ENCODE measurements around the gene MRPL44. TPM values are rescaled to one million over a fixed set of nuclear protein-coding genes. Genes with fewer than 3 reads are reported as not detected.

The MRPL44 gene
- total RNA-seq, 1 experiment from 2014 or later = 24.8 TPM

DNA sequence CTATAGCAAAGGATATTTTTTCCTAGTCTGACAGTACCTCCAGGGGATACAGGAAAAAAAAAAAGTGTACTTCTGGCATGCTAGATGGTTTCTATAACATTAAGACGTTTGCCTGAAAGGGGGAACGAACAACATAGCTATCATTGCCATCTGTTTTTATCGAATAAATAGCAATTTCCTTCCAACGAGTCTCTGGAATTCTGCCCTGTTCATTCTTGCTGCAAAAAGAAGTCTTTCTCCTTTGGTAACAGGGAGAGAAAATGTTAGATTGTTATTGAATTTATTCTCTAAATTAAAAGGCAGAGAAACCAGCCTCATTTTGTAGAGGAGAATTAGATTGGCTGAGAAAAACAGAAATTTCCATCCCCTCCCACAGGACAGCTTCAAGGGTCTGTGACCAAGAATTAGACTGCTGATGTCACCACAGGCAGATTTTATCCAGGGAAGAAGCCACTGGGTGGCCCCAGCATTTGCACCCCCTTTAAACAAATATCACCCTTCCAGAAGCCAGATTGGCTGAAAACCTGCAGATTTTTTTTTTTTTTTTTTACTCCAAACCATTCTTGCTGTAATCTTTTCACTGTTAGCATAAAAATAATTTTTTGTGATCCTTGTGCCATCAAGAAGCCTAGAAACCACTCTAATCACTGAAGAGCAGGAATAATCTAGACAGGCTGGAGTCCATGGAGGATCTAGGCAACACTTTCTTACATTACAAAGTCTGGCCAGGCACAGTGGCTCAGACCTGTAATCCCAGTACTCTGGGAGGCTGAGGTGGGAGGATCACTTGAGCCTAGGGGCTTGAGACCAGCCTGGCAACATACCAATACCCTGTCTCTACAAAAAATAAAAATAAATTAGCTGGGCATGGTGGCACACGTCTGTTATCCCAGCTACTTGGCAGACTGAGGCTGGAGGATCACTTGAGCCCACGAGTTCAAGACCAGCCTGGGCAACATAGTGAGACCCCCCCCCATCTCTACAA, 24.2 kb upstream of the MRPL44 start:
- H3K36me3 ChIP-seq (ENCODE audit: low read depth, low read length) = no peaks in the 10 kb centered on the region
- H3K79me2 ChIP-seq (ENCODE audit: low read length) = peaks cover 90% of the 10 kb centered on the region
- no peak overlapping the region for H3K4me2 ChIP-seq (ENCODE audit: low read length)
- H3K9ac ChIP-seq (ENCODE audit: low read length) = no peak overlapping the region
- no peak overlapping the region for H3K27ac ChIP-seq (ENCODE audit: low read length)
- intact Hi-C loops (cut with micrococcal nuclease) = no loop called here
- no peak for DNase-seq
- H3K27me3 ChIP-seq (ENCODE audit: low read length) = no peaks in the 10 kb centered on the region
- H3K4me3 ChIP-seq (ENCODE audit: low read length) = no peak overlapping the region
- H4K20me1 ChIP-seq (ENCODE audit: low read length) = 0 out of 2 replicates have a peak, but pooled peaks cover 7% of the 10 kb centered on the region
- no peaks in the 10 kb centered on the region for H3K9me3 ChIP-seq (ENCODE audit: low read length)
- TF ChIP-seq EZH2phosphoT487 (IDR thresholded peaks at IDR 0.05; ENCODE audit: borderline replicate concordance, low read length) (no peak), EZH2 (IDR thresholded peaks at IDR 0.05; ENCODE audit: low read length, unreplicated experiment) (no peak)
- peaks cover 10% of the 10 kb centered on the region; the same call in 1 of the 2 replicates for H3K4me1 ChIP-seq (ENCODE audit: insufficient read depth, low read length)
- H3F3A ChIP-seq (ENCODE audit: low read length, unreplicated experiment) = no peaks in the 10 kb centered on the region
- no peak overlapping the region for H2AFZ ChIP-seq (ENCODE audit: low read length)
- ChIA-PET CTCF (no interaction called here), POLR2A (ENCODE audit: unreplicated experiment) (no interaction called here)
- H3K9me2 ChIP-seq (replicated peaks; ENCODE audit: low read length) = no peaks in the 10 kb centered on the region
- ATAC-seq = no peak
- no TSS peak for BruUV-seq (replicated peaks)

DNA sequence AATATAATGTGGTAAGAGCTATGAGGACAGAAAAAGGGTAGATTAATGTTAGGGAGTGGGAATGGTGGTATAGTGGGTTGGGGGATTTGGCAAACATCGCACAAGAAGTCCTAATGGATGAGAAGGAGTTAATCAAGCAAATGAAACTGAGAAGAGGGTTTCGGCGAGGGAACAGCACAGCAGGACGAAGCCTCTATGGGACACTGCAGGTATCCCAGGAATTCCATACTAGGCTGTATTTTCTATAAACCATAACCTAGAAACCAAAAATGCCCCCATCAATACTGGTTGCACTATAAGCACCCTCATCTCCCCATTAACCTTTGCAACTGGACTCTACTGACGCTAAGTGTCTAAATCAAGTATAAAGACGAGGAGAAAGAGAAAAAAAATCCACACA, 22.4 kb upstream of the MRPL44 start:
- ChIA-PET POLR2A (ENCODE audit: unreplicated experiment) (no interaction called here), CTCF (no interaction called here)
- TF ChIP-seq, protein P1, sequence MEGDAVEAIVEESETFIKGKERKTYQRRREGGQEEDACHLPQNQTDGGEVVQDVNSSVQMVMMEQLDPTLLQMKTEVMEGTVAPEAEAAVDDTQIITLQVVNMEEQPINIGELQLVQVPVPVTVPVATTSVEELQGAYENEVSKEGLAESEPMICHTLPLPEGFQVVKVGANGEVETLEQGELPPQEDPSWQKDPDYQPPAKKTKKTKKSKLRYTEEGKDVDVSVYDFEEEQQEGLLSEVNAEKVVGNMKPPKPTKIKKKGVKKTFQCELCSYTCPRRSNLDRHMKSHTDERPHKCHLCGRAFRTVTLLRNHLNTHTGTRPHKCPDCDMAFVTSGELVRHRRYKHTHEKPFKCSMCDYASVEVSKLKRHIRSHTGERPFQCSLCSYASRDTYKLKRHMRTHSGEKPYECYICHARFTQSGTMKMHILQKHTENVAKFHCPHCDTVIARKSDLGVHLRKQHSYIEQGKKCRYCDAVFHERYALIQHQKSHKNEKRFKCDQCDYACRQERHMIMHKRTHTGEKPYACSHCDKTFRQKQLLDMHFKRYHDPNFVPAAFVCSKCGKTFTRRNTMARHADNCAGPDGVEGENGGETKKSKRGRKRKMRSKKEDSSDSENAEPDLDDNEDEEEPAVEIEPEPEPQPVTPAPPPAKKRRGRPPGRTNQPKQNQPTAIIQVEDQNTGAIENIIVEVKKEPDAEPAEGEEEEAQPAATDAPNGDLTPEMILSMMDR (conservative IDR thresholded peaks at IDR 0.05; ENCODE audit: low read depth, low read length) = no peak
- TF ChIP-seq EZH2phosphoT487 (IDR thresholded peaks at IDR 0.05; ENCODE audit: borderline replicate concordance, low read length) (no peak), EZH2 (IDR thresholded peaks at IDR 0.05; ENCODE audit: low read length, unreplicated experiment) (no peak)
- H3K36me3 ChIP-seq (ENCODE audit: low read depth, low read length) = peaks cover 7% of the 10 kb centered on the region; the same call in 1 of the 2 replicates
- H3K9me2 ChIP-seq (replicated peaks; ENCODE audit: low read length) = no peaks in the 10 kb centered on the region
- intact Hi-C loops (cut with micrococcal nuclease) = no loop called here
- no peaks in the 10 kb centered on the region for H3K9me3 ChIP-seq (ENCODE audit: low read length)
- H3F3A ChIP-seq (ENCODE audit: low read length, unreplicated experiment) = no peaks in the 10 kb centered on the region
- H2AFZ ChIP-seq (ENCODE audit: low read length) = no peak overlapping the region
- no peak overlapping the region for H3K4me2 ChIP-seq (ENCODE audit: low read length)
- 0 out of 2 replicates have a peak, but pooled peaks cover 7% of the 10 kb centered on the region for H4K20me1 ChIP-seq (ENCODE audit: low read length)
- no peak for DNase-seq
- no peak overlapping the region for H3K9ac ChIP-seq (ENCODE audit: low read length)
- H3K4me3 ChIP-seq (ENCODE audit: low read length) = no peak overlapping the region
- no TSS peak for BruUV-seq (replicated peaks)
- peaks cover 10% of the 10 kb centered on the region; the same call in 1 of the 2 replicates for H3K4me1 ChIP-seq (ENCODE audit: insufficient read depth, low read length)
- H3K27ac ChIP-seq (ENCODE audit: low read length) = no peak overlapping the region
- peaks cover 93% of the 10 kb centered on the region for H3K79me2 ChIP-seq (ENCODE audit: low read length)
- ATAC-seq = no peak
- no peaks in the 10 kb centered on the region for H3K27me3 ChIP-seq (ENCODE audit: low read length)

DNA sequence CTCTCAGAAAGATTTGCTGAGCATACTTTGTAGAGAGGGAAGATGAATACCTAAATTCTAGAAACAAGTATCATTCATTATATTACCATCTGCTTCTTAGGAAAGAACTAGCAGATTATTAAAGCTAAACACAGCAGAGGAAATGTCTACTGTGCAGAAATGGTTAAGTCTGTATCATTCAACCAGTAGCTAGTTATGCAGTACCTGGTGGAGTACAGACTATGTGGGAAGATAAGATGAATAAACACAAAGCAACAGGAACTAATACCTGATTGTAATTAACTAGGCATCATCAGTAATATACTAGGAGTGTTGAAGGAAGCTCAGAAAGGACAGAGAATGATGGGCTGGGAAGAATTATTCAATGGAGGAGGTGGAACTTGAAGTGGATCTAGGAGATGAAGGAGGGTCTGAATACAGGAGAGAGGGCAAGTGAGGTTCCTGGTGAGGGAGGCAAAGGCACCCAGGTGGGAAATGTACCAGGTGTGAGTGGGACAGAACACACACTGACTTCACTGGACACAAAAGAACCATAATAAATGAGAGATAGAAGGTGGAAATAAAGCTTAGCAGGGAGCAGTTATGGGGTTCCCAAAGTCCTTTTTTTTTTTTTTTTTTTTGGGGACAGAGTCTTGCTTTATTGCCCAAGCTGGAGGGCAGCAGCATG, 21.7 kb upstream of the MRPL44 start:
- Histone ChIP-seq H3K36me3 (ENCODE audit: low read depth, low read length) (peaks cover 11% of the 10 kb centered on the region; the same call in 1 of the 2 replicates), H3K27ac (ENCODE audit: low read length) (no peak overlapping the region), H3K9ac (ENCODE audit: low read length) (no peak overlapping the region), H3K4me1 (ENCODE audit: insufficient read depth, low read length) (peaks cover 10% of the 10 kb centered on the region; the same call in 1 of the 2 replicates), H3F3A (ENCODE audit: low read length, unreplicated experiment) (no peaks in the 10 kb centered on the region), H3K27me3 (ENCODE audit: low read length) (no peaks in the 10 kb centered on the region), H3K9me3 (ENCODE audit: low read length) (no peaks in the 10 kb centered on the region), H4K20me1 (ENCODE audit: low read length) (0 out of 2 replicates have a peak, but pooled peaks cover 7% of the 10 kb centered on the region), H3K9me2 (replicated peaks; ENCODE audit: low read length) (no peaks in the 10 kb centered on the region), H3K79me2 (ENCODE audit: low read length) (peaks cover 94% of the 10 kb centered on the region), H2AFZ (ENCODE audit: low read length) (no peak overlapping the region), H3K4me2 (ENCODE audit: low read length) (no peak overlapping the region), H3K4me3 (ENCODE audit: low read length) (no peak overlapping the region)
- intact Hi-C loops (cut with micrococcal nuclease) = no loop called here
- DNase-seq (no peak), ATAC-seq (no peak)
- ChIA-PET CTCF (no interaction called here), POLR2A (ENCODE audit: unreplicated experiment) (no interaction called here)
- no TSS peak for BruUV-seq (replicated peaks)
- TF ChIP-seq EZH2phosphoT487 (IDR thresholded peaks at IDR 0.05; ENCODE audit: borderline replicate concordance, low read length) = no peak
- TF ChIP-seq EZH2 (IDR thresholded peaks at IDR 0.05; ENCODE audit: low read length, unreplicated experiment) = no peak
- TF ChIP-seq, protein P1 (conservative IDR thresholded peaks at IDR 0.05; ENCODE audit: low read depth, low read length) = no peak
